Measurements from ENCODE around the gene ATP10B.
"Not testable (repeated sequence)": the region's sequence is repeated elsewhere in the genome, so short reads cannot be mapped to it uniquely, and the experiment has no call there.

ATP10B gene

GRCh38 chr5:160749026-160749425 lies 103.0 kb downstream of the ATP10B start:
- FAIRE-seq: no peak

- FAIRE-seq: no peak
Observed at GRCh38 chr5:160747987-160748386, 104.0 kb downstream of the ATP10B start.

GRCh38 chr5:160747559-160747958 lies 104.5 kb downstream of the ATP10B start:
- FAIRE-seq: no peak

GRCh38 chr5:160744268-160745101 lies 107.5 kb downstream of the ATP10B start:
- no peak for FAIRE-seq

- no peak for FAIRE-seq
Observed at GRCh38 chr5:160743027-160743426, 109.0 kb downstream of the ATP10B start.

GRCh38 chr5:160742446-160742845 lies 109.6 kb downstream of the ATP10B start:
- no peak for FAIRE-seq

GRCh38 chr5:160727296-160727997 lies 124.6 kb downstream of the ATP10B start:
- FAIRE-seq: no peak

GRCh38 chr5:160726721-160727120 lies 125.3 kb downstream of the ATP10B start:
- FAIRE-seq: no peak

- FAIRE-seq: no peak
Observed at GRCh38 chr5:160720822-160721221, 131.2 kb downstream of the ATP10B start.

GRCh38 chr5:160715508-160715907 lies 136.5 kb downstream of the ATP10B start:
- FAIRE-seq: not testable (repeated sequence)

GRCh38 chr5:160703547-160704189 lies 148.3 kb downstream of the ATP10B start:
- FAIRE-seq: no peak

GRCh38 chr5:160702934-160703333 lies 149.1 kb downstream of the ATP10B start:
- no peak for FAIRE-seq

GRCh38 chr5:160702311-160702803 lies 149.7 kb downstream of the ATP10B start:
- FAIRE-seq: no peak

GRCh38 chr5:160701403-160701802 lies 150.6 kb downstream of the ATP10B start:
- no peak for FAIRE-seq

GRCh38 chr5:160699301-160699700 lies 152.7 kb downstream of the ATP10B start:
- FAIRE-seq: no peak

GRCh38 chr5:160697281-160697680 lies 154.7 kb downstream of the ATP10B start:
- no peak for FAIRE-seq

- no peak for FAIRE-seq
Observed at GRCh38 chr5:160694896-160695295, 157.1 kb downstream of the ATP10B start.

GRCh38 chr5:160693831-160694465 lies 158.1 kb downstream of the ATP10B start:
- FAIRE-seq: no peak

GRCh38 chr5:160692271-160692670 lies 159.7 kb downstream of the ATP10B start:
- no peak for FAIRE-seq

- no peak for FAIRE-seq
Observed at GRCh38 chr5:160685695-160686094, 166.3 kb downstream of the ATP10B start.

- FAIRE-seq: no peak
Observed at GRCh38 chr5:160685219-160685618, 166.8 kb downstream of the ATP10B start.

- FAIRE-seq: no peak
Observed at GRCh38 chr5:160679567-160680309, 172.3 kb downstream of the ATP10B start.

Measured in islet of Langerhans (tissue), 1 donor.